A549 (cell line): ENCODE results near the gene TSHZ3. TPM values are rescaled to one million over a fixed set of nuclear protein-coding genes. Genes with fewer than 3 reads are reported as not detected.

Experiments
- ATAC-seq, 2 experiments: fragments of 200-7000 bp in 1 of 2; fragments of >200 bp in 1 of 2; cut with Nextera tagmentation in 1 of 2; cut with Tn5 transposase in 1 of 2; 3 replicates each; pipeline versions ENCODE4 v1.8.0 to v1.9.1; 2018 to 2020; ENCODE audit warnings: mild to moderate bottlenecking in 1 of 2, moderate library complexity in 1 of 2
- CTCF ChIA-PET: fragments of 300-600 bp; sonication (Branson Sonifier 250); formaldehyde crosslinking; extraction: SDS; loops from one replicate; lab custom pipeline; 2021; ENCODE audit warnings: antibody characterized with exemption, inconsistent platforms; lab: Yijun Ruan, JAX
- POLR2A ChIA-PET: fragments of 350-600 bp; formaldehyde crosslinking; extraction: SDS; loops from one replicate; lab custom pipeline; 2021; ENCODE audit warnings: antibody characterized with exemption, inconsistent platforms; lab: Yijun Ruan, JAX
- DNase-seq, 2 experiments: peaks; one replicate each; pipeline versions ENCODE4 v3.0.0 to v3.0.0-alpha.2; 2011 to 2016; ENCODE audit warnings: low read depth in 1 of 2, low spot score in 1 of 2
- FAIRE-seq: peaks from 2 replicates; lab custom pipeline; 2011; peaks lifted over from hg19 to GRCh38; lab: Jason Lieb, UNC
- H3K27ac ChIP-seq, 2 experiments: fragments of >200 bp; sonication (Bioruptor Twin); formaldehyde crosslinking; 3 replicates each; pipeline ENCODE4 v1.5.1; 2016 to 2017
- H3K4me1 ChIP-seq: fragments of >200 bp; sonication (Bioruptor Twin); formaldehyde crosslinking; 3 replicates; pipeline ENCODE4 v1.6.1; 2016
- H3K4me2 ChIP-seq: fragments of >200 bp; sonication (Bioruptor Twin); formaldehyde crosslinking; 3 replicates; pipeline ENCODE4 v1.6.1; 2016
- H3K4me3 ChIP-seq: fragments of >200 bp; sonication (Bioruptor Twin); formaldehyde crosslinking; 3 replicates; pipeline ENCODE4 v1.5.1; 2016
- H3K9me3 ChIP-seq: fragments of >200 bp; sonication (Bioruptor Twin); formaldehyde crosslinking; 3 replicates; pipeline ENCODE4 v1.6.1; 2016
- HEYL ChIP-seq: fragments of 250-450 bp; sonication (Bioruptor Pico); IDR thresholded peaks from 2 replicates; pipeline ENCODE4 v1.8.0; 2021; ENCODE audit warnings: mild to moderate bottlenecking, moderate library complexity
- HOXB13 ChIP-seq: fragments of 250-450 bp; sonication (Bioruptor Pico); IDR thresholded peaks from 2 replicates; pipeline ENCODE4 v1.5.0; 2020; ENCODE audit warnings: low read depth, mild to moderate bottlenecking, moderate library complexity
- MAFK ChIP-seq: fragments of 450-650 bp; IDR thresholded peaks from 2 replicates; pipeline ENCODE4 v1.6.1; 2014; ENCODE audit not compliant: partially characterized antibody
- MYC ChIP-seq: IDR thresholded peaks from 2 replicates; pipeline ENCODE4 v1.6.1; 2012; ENCODE audit warnings: mild to moderate bottlenecking, inconsistent platforms, low read length, improper control_type of control experiment, borderline replicate concordance
- NR3C1 ChIP-seq: fragments of >200 bp; sonication (Bioruptor Twin); formaldehyde crosslinking; IDR thresholded peaks from 3 replicates; pipeline ENCODE4 v1.6.1; 2017
- POLR2A ChIP-seq: IDR thresholded peaks from 2 replicates; pipeline ENCODE4 v1.6.1; 2012; ENCODE audit warnings: mild to moderate bottlenecking, low read length
- RAD21 ChIP-seq, 2 experiments: fragments of >200 bp in 1 of 2; sonication (Bioruptor Twin) in 1 of 2; formaldehyde crosslinking in 1 of 2; IDR thresholded peaks in 1 of 2; conservative IDR thresholded peaks in 1 of 2; 2 replicates in 1 of 2; 3 replicates in 1 of 2; pipeline ENCODE4 v1.6.1; 2012 to 2018; ENCODE audit warnings: inconsistent platforms in 1 of 2
- RARB ChIP-seq: fragments of 250-450 bp; sonication (Bioruptor Pico); IDR thresholded peaks from 2 replicates; pipeline ENCODE4 v1.8.0; 2021; ENCODE audit warnings: mild to moderate bottlenecking, moderate library complexity
- RNF2 ChIP-seq: fragments of 200-600 bp; sonication (generic); IDR thresholded peaks from 2 replicates; pipeline ENCODE4 v1.6.1; 2016; ENCODE audit warnings: low read depth, mild to moderate bottlenecking, antibody characterized with exemption, moderate library complexity, borderline replicate concordance
- ZFP36 ChIP-seq: fragments of 450-650 bp; IDR thresholded peaks from 2 replicates; pipeline ENCODE4 v1.6.1; 2014; ENCODE audit warnings: borderline replicate concordance; ENCODE audit not compliant: partially characterized antibody
- WGBS: methylation state at CpG from one replicate; pipeline ENCODE4 v1.1.6; 2017; ENCODE audit errors: missing lambda C conversion rate; 5-methylcytosine and 5-hydroxymethylcytosine counted together
- polyA plus RNA-seq, 4 experiments: library from polyadenylated mRNA; depleted of rRNA in 3 of 4; stranded (reverse); fragments of >200 nt; fragmentation: RNase III in 1 of 4; extraction: RNeasy Plus Mini Kit Qiagen cat#74134 plus additional on column Dnase treatment in 1 of 4; gene quantifications; 2 replicates in 3 of 4; 3 replicates in 1 of 4; pipeline ENCODE4 v1.2.3, GENCODE V29; 2011 to 2017
- TF ChIP-seq, protein P1 (sequence below): IDR thresholded peaks from 2 replicates; pipeline ENCODE4 v1.6.1; 2012
- TF ChIP-seq, protein P2 (sequence below): fragments of >200 bp; sonication (Bioruptor Twin); formaldehyde crosslinking; IDR thresholded peaks from 3 replicates; pipeline ENCODE4 v1.6.1; 2016
- TF ChIP-seq, protein P3 (sequence below): fragments of >200 bp; sonication (Bioruptor Twin); formaldehyde crosslinking; IDR thresholded peaks from 3 replicates; pipeline ENCODE4 v1.5.1; 2016

TSHZ3 gene
- polyA plus RNA-seq, 2 of the 4 experiments (the other 2 are of a cell fraction), result 0.92 to 2.0 TPM

DNA sequence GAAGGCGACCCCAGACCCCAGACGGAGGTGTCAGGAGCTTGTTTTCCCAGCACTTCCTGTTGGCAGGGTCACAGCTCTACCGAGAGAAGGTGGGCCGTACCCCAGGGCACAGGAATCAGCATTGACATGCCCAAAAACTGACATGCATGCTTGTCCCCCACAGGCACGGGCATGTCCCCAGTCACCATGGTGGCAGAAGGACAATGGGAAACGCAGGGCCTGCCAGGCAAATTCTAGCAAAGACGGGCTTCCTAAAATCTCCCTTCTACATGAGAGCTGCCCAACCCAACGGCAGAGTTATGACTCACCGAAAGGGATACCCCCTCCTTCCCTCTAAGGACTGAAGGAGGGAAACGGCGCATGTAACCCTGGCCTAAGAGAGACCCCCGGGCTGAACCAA is 18.5 kb downstream of the TSHZ3 start:
- no peaks in the 10 kb centered on the region for H3K9me3 ChIP-seq
- H3K4me2 ChIP-seq, result no peak overlapping the region
- ChIA-PET CTCF (interaction anchor here (1.2 to 2.4 kb wide), 4 partner anchors 11 to 311 kb away, joined by 3 to 7 read pairs (median 4); no protein-coding TSS in a partner anchor), POLR2A (no interaction called here)
- WGBS, result 50% methylated on average over 12 of the region's 12 CpGs
- TF ChIP-seq HEYL (CRISPR knock-in tag) (no peak), RNF2 (no peak), HOXB13 (no peak), POLR2A (0 out of 2 replicates have a peak, but pooled peaks have one; percentile 21)
- FAIRE-seq (no peak), ATAC-seq (no peak), DNase-seq (no peak)
- H3K27ac ChIP-seq, result no peak overlapping the region
- H3K4me3 ChIP-seq, result no peak overlapping the region
- H3K4me1 ChIP-seq, result 0 out of 3 replicates have a peak, but pooled peaks cover 6% of the 10 kb centered on the region

DNA sequence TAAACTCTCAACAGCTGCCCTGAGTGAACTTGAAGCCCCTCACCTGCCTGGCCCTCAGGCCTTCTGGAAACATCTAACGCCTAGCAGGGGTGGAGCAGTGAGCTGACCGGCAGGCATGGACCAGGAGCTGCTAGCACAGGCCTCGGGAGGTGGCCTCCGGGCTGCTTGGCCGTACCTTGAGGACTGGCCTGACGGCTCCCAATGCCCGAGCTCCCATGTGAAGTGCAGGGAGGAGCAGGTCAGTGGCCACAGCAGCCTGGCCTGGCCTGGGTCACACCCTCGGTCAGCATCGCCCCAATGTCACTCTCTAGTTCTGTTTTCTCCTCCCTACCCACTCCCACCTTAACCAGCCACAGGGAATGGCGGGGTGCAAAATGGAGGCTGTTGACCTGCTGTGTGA is 19.0 kb downstream of the TSHZ3 start:
- POLR2A ChIA-PET, result no interaction called here
- DNase-seq (no peak), FAIRE-seq (no peak)
- Histone ChIP-seq H3K4me2 (no peak overlapping the region), H3K4me3 (no peak overlapping the region), H3K27ac (no peak overlapping the region), H3K9me3 (no peaks in the 10 kb centered on the region), H3K4me1 (0 out of 3 replicates have a peak, but pooled peaks cover 6% of the 10 kb centered on the region)
- CTCF ChIA-PET, result interaction anchor here (0.8 to 2.4 kb wide), 6 partner anchors 11 to 895 kb away, joined by 3 to 10 read pairs (median 6); no protein-coding TSS in a partner anchor
- WGBS, result 44% methylated on average over 10 of the region's 10 CpGs
- TF ChIP-seq, protein P1, sequence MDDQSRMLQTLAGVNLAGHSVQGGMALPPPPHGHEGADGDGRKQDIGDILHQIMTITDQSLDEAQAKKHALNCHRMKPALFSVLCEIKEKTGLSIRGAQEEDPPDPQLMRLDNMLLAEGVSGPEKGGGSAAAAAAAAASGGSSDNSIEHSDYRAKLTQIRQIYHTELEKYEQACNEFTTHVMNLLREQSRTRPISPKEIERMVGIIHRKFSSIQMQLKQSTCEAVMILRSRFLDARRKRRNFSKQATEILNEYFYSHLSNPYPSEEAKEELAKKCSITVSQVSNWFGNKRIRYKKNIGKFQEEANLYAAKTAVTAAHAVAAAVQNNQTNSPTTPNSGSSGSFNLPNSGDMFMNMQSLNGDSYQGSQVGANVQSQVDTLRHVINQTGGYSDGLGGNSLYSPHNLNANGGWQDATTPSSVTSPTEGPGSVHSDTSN, result no peak
- TF ChIP-seq, protein P2, sequence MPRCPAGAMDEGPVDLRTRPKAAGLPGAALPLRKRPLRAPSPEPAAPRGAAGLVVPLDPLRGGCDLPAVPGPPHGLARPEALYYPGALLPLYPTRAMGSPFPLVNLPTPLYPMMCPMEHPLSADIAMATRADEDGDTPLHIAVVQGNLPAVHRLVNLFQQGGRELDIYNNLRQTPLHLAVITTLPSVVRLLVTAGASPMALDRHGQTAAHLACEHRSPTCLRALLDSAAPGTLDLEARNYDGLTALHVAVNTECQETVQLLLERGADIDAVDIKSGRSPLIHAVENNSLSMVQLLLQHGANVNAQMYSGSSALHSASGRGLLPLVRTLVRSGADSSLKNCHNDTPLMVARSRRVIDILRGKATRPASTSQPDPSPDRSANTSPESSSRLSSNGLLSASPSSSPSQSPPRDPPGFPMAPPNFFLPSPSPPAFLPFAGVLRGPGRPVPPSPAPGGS, result no peak
- TF ChIP-seq, protein P3, sequence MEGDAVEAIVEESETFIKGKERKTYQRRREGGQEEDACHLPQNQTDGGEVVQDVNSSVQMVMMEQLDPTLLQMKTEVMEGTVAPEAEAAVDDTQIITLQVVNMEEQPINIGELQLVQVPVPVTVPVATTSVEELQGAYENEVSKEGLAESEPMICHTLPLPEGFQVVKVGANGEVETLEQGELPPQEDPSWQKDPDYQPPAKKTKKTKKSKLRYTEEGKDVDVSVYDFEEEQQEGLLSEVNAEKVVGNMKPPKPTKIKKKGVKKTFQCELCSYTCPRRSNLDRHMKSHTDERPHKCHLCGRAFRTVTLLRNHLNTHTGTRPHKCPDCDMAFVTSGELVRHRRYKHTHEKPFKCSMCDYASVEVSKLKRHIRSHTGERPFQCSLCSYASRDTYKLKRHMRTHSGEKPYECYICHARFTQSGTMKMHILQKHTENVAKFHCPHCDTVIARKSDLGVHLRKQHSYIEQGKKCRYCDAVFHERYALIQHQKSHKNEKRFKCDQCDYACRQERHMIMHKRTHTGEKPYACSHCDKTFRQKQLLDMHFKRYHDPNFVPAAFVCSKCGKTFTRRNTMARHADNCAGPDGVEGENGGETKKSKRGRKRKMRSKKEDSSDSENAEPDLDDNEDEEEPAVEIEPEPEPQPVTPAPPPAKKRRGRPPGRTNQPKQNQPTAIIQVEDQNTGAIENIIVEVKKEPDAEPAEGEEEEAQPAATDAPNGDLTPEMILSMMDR, result no peak
- TF ChIP-seq RARB (CRISPR knock-in tag) (no peak), RAD21 (conservative IDR thresholded peaks at IDR 0.05 in 1 of 2, IDR thresholded peaks at IDR 0.05 in 1 of 2) (no peak), NR3C1 (no peak)
- TF ChIP-seq, all 56 proteins: peak for 0
- ATAC-seq, result no peak

DNA sequence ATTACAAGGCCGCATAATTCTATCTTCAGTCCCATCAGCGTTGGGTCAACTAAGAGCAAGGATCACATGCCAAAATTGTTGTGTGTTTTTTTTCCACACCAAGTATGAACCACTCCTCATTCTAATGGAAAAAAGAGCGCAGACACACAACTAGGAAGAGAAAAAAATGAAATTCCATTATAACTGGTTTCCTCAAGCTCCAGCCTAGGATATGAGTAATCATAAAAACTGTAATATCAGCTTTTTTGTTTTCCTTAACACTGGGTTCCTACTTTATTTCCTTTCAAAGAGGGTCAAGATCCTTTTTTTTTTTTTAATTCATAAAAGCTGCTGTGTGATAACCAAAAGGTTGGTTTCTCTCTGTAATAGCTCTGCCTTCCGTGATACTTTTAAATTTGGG is 19.4 kb downstream of the TSHZ3 start:
- Histone ChIP-seq H3K4me2 (no peak overlapping the region), H3K4me3 (no peak overlapping the region), H3K27ac (no peak overlapping the region), H3K9me3 (no peaks in the 10 kb centered on the region), H3K4me1 (0 out of 3 replicates have a peak, but pooled peaks cover 6% of the 10 kb centered on the region)
- no peak for FAIRE-seq
- CTCF ChIA-PET, result interaction anchor here (0.8 to 2.4 kb wide), 5 partner anchors 10 to 895 kb away, joined by 3 to 10 read pairs (median 7); no protein-coding TSS in a partner anchor
- WGBS, result 57% methylated on average over 4 of the region's 4 CpGs
- no peak for DNase-seq
- TF ChIP-seq, protein P3, result no peak
- TF ChIP-seq ZFP36, result no peak
- TF ChIP-seq MAFK, result peak; percentile 67
- TF ChIP-seq MYC, result no peak
- POLR2A ChIA-PET, result no interaction called here
- no peak for ATAC-seq
